Endothelial cell of umbilical vein (primary cell): ENCODE results near the gene PLCD1. TPM values are rescaled to one million over a fixed set of nuclear protein-coding genes. Genes with fewer than 3 reads are reported as not detected.

Experiments
- BruUV-seq: library from RNA; stranded (reverse); fragments of 400-500 nt; replicated peaks from 2 replicates; lab custom pipeline; 2021; lab: Mats Ljungman, UMichigan
- CTCF ChIA-PET: fragments of 300-600, 350-600 bp; sonication (Branson Sonifier 250); formaldehyde crosslinking; loops from one replicate; lab custom pipeline; 2021; ENCODE audit warnings: antibody characterized with exemption, inconsistent platforms; lab: Charles Lee
- POLR2A ChIA-PET: fragments of 300-600, 350-600 bp; sonication (Branson Sonifier 250); formaldehyde crosslinking; loops from one replicate; lab custom pipeline; 2021; ENCODE audit warnings: antibody characterized with exemption, inconsistent platforms; lab: Charles Lee
- DNase-seq: peaks from one replicate; pipeline ENCODE4 v3.0.0-alpha.2; 2011; ENCODE audit warnings: low read depth, low spot score
- FAIRE-seq: peaks from 2 replicates; lab custom pipeline; 2011; peaks lifted over from hg19 to GRCh38; lab: Jason Lieb, UNC
- H2AFZ ChIP-seq: 2 replicates; pipeline ENCODE4 v1.6.0; 2012; ENCODE audit warnings: low read depth, low read length, control low read depth, inconsistent platforms
- H3K27ac ChIP-seq: 2 replicates; pipeline ENCODE4 v1.5.1; 2011; ENCODE audit warnings: low read depth, mild to moderate bottlenecking, control low read depth, low read length, moderate library complexity; ENCODE audit not compliant: insufficient read depth
- H3K27me3 ChIP-seq, 2 experiments: 2 replicates each; pipeline versions ENCODE4 v1.6.0 to v1.6.1; 2011; ENCODE audit warnings: low read length in 2 of 2, mixed read lengths in 1 of 2; ENCODE audit not compliant: control insufficient read depth in 2 of 2, insufficient read depth in 2 of 2
- H3K36me3 ChIP-seq, 2 experiments: 2 replicates in 1 of 2; 3 replicates in 1 of 2; pipeline ENCODE4 v1.5.1; 2011; ENCODE audit warnings: low read length in 2 of 2, mild to moderate bottlenecking in 1 of 2, moderate library complexity in 1 of 2; ENCODE audit not compliant: control insufficient read depth in 2 of 2, insufficient read depth in 2 of 2; ENCODE audit errors: extremely low read depth in 1 of 2
- H3K4me1 ChIP-seq: 3 replicates; pipeline ENCODE4 v1.5.1; 2011; ENCODE audit warnings: mild to moderate bottlenecking, low read length; ENCODE audit not compliant: control insufficient read depth, insufficient read depth; ENCODE audit errors: extremely low read depth
- H3K4me2 ChIP-seq: 2 replicates; pipeline ENCODE4 v1.6.1; 2011; ENCODE audit warnings: low read length, control low read depth, mixed read lengths; ENCODE audit not compliant: insufficient read depth
- H3K4me3 ChIP-seq, 3 experiments: fragments of 200-600 bp in 1 of 3; sonication (generic), shearing (Covaris generic) in 1 of 3; replicated peaks in 1 of 3; 2 replicates each; pipeline ENCODE4 v1.5.1; 2011 to 2016; ENCODE audit warnings: control low read depth in 3 of 3, low read length in 3 of 3, mild to moderate bottlenecking in 2 of 3, inconsistent platforms in 1 of 3, low read depth in 1 of 3, moderate library complexity in 1 of 3; ENCODE audit not compliant: insufficient read depth in 1 of 3
- H3K79me2 ChIP-seq: 2 replicates; pipeline ENCODE4 v1.6.0; 2012; ENCODE audit warnings: low read length, inconsistent platforms; ENCODE audit not compliant: control insufficient read depth, insufficient read depth
- H3K9ac ChIP-seq: replicated peaks from 2 replicates; pipeline ENCODE3; 2011; ENCODE audit warnings: low read length, control low read depth; ENCODE audit not compliant: insufficient read depth; ENCODE audit errors: extremely low read depth
- H3K9me1 ChIP-seq: replicated peaks from 3 replicates; pipeline ENCODE4 v1.6.0; 2011; ENCODE audit warnings: mild to moderate bottlenecking, low read length; ENCODE audit not compliant: control insufficient read depth, insufficient read depth; ENCODE audit errors: extremely low read depth
- H3K9me3 ChIP-seq: replicated peaks from 2 replicates; pipeline ENCODE4 v1.5.1; 2012; ENCODE audit warnings: low read length, inconsistent platforms; ENCODE audit not compliant: control insufficient read depth, insufficient read depth
- H4K20me1 ChIP-seq: replicated peaks from 2 replicates; pipeline ENCODE3; 2011; ENCODE audit warnings: mild to moderate bottlenecking, low read length; ENCODE audit not compliant: control insufficient read depth, insufficient read depth; ENCODE audit errors: extremely low read depth
- CTCF ChIP-seq, 2 donors: IDR thresholded peaks; 1 replicate in 1 of 2; 2 replicates in 1 of 2; pipeline ENCODE4 v1.5.1; 2011; ENCODE audit warnings: low read length in 2 of 2, mild to moderate bottlenecking in 2 of 2, moderate library complexity in 2 of 2, control low read depth in 1 of 2, inconsistent platforms in 1 of 2, low read depth in 1 of 2; ENCODE audit not compliant: insufficient read depth in 1 of 2; ENCODE audit errors: extremely low read depth in 1 of 2
- EZH2 ChIP-seq: IDR thresholded peaks from 2 replicates; pipeline ENCODE4 v1.6.1; 2012; ENCODE audit warnings: borderline replicate concordance, low read depth, mild to moderate bottlenecking, moderate library complexity, low read length, inconsistent platforms; ENCODE audit not compliant: severe bottlenecking
- FOS ChIP-seq: IDR thresholded peaks from 2 replicates; pipeline ENCODE4 v1.6.1; 2011; ENCODE audit warnings: mild to moderate bottlenecking, low read length, moderate library complexity, borderline replicate concordance; ENCODE audit not compliant: insufficient read depth
- GATA2 ChIP-seq: IDR thresholded peaks from 2 replicates; pipeline ENCODE4 v1.7.0; 2011; ENCODE audit warnings: low read depth, mild to moderate bottlenecking, moderate library complexity, mixed read lengths, low read length; ENCODE audit not compliant: insufficient read length, insufficient read depth
- JUN ChIP-seq: IDR thresholded peaks from 2 replicates; pipeline ENCODE4 v1.6.1; 2011; ENCODE audit warnings: borderline replicate concordance, low read depth; ENCODE audit not compliant: insufficient read length, insufficient read depth
- MYC ChIP-seq: IDR thresholded peaks from one replicate; pipeline ENCODE4 v1.6.1; 2011; ENCODE audit warnings: mild to moderate bottlenecking, low read depth, low read length
- POLR2A ChIP-seq: IDR thresholded peaks from 2 replicates; pipeline ENCODE4 v1.6.1; 2012; ENCODE audit warnings: low read depth, mild to moderate bottlenecking, control low read depth, low read length
- POLR2AphosphoS5 ChIP-seq: IDR thresholded peaks from 2 replicates; pipeline ENCODE4 v1.6.1; 2012; ENCODE audit warnings: low read depth, mild to moderate bottlenecking, control low read depth, low read length, moderate library complexity; ENCODE audit not compliant: insufficient read depth
- dilution Hi-C: fragments of 300-500 bp; cut with MboI; formaldehyde crosslinking; loops from one replicate; pipeline ENCODE4 v1.15.0; 2019; ENCODE audit warnings: low sequenced_read_pairs; ENCODE audit not compliant: extremely low pct_ligation_motif_present
- intact Hi-C: fragments of 100-400 bp; cut with micrococcal nuclease; formaldehyde crosslinking; loops from one replicate; pipeline ENCODE4 v1.10.0; 2022
- polyA plus RNA-seq, 4 experiments: library from polyadenylated mRNA; depleted of rRNA in 3 of 4; stranded (reverse) in 3 of 4; unstranded in 1 of 4; fragments of >200 nt; gene quantifications; 2 replicates each; pipeline versions ENCODE4 v1.2.1 to v1.2.3, GENCODE V29; 2011 to 2012; ENCODE audit warnings: missing spikeins in 1 of 4
- total RNA-seq: library from RNA; stranded (reverse); gene quantifications from 2 replicates; pipeline ENCODE4 v1.2.3, GENCODE V29; 2021
- TF ChIP-seq, protein P1 (sequence below): IDR thresholded peaks from 2 replicates; pipeline ENCODE4 v1.6.1; 2011; ENCODE audit not compliant: insufficient read depth, insufficient read length

Gene PLCD1
- total and polyA plus RNA-seq, 2 donors (not counting 3 experiments of a cell fraction or from before 2014, with no cell fraction given) = 12.6 to 15.3 TPM

DNA sequence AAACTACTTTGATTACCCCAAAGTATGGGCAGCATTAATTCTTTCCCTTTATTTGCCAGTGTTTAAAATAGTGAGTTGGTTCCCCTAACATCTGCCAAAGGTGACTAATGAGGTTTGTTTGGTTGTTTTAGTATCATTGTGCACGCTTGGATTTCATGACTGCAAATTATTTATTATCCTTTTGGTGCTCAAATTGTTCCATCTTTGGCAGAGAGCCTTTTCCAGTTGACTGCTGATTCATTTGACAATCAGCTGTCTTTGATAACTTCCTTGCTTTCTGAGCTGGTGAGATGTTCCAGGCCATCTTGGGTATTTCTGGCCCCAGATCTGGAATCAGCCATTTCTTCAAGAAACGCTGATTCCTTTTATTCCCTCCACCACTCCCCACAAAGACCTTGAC, 18.5 kb upstream of the PLCD1 start:
- H3K27ac ChIP-seq = no peak overlapping the region
- BruUV-seq = no TSS peak
- FAIRE-seq = no peak
- H3K9me1 ChIP-seq = no peaks in the 10 kb centered on the region
- no peaks in the 10 kb centered on the region for H3K4me1 ChIP-seq
- dilution Hi-C loops (no loop called here), intact Hi-C loops (no loop called here)
- H3K4me3 ChIP-seq = no peak overlapping the region
- H3K79me2 ChIP-seq = no peaks in the 10 kb centered on the region
- no peaks in the 10 kb centered on the region for H3K9me3 ChIP-seq
- CTCF ChIA-PET = no interaction called here
- no peaks in the 10 kb centered on the region for H4K20me1 ChIP-seq
- H2AFZ ChIP-seq = no peak overlapping the region
- H3K36me3 ChIP-seq = no peaks in the 10 kb centered on the region
- H3K4me2 ChIP-seq = no peak overlapping the region
- POLR2A ChIA-PET = no interaction called here
- DNase-seq = no peak
- TF ChIP-seq GATA2 (no peak), POLR2AphosphoS5 (no peak), POLR2A (no peak), MYC (no peak), CTCF (IDR thresholded peaks at IDR 0.05; ENCODE audit: extremely low read depth in 1 of 2, insufficient read depth in 1 of 2, low read depth in 1 of 2, low read length in 2 of 2) (no peak), EZH2 (no peak), FOS (no peak), JUN (no peak)
- TF ChIP-seq, protein P1, sequence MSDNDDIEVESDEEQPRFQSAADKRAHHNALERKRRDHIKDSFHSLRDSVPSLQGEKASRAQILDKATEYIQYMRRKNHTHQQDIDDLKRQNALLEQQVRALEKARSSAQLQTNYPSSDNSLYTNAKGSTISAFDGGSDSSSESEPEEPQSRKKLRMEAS = no peak
- peaks cover 5 to 17% of the 10 kb centered on the region in 2 experiments for H3K27me3 ChIP-seq
- H3K9ac ChIP-seq = no peak overlapping the region
